ENCODE results near the gene ESX1.
A peak's percentile ranks its signal among the peaks of the same experiment; 100 is the strongest.

Gene ESX1

GRCh38 chrX:104254442-104255115, at the start of gene ESX1:
Gene ESX1, minus strand, starts transcription at chrX:104254933. Its CDS starts 84 bp downstream, at chrX:104254849.
- no peaks in the 10 kb centered on the region for H3K36me3 ChIP-seq
- H3K4me1 ChIP-seq = peaks cover 0 to 22% (median 6%) of the 10 kb centered on the region in 4 donors
- TF ChIP-seq CTCF (IDR thresholded peaks at IDR 0.05) = no peak
- no peaks in the 10 kb centered on the region for H3K9me3 ChIP-seq
- H3K4me3 ChIP-seq = peak within 1 kb of the TSS; percentile 6 to 29
- no peak within 1 kb of the TSS for H3K27ac ChIP-seq
- no peak for DNase-seq
- intact Hi-C loops (cut with DNase I; ENCODE audit: low total_unique reads) = no loop called here
- peaks cover 0 to 22% of the 10 kb centered on the region in 2 donors for H3K27me3 ChIP-seq

DNA sequence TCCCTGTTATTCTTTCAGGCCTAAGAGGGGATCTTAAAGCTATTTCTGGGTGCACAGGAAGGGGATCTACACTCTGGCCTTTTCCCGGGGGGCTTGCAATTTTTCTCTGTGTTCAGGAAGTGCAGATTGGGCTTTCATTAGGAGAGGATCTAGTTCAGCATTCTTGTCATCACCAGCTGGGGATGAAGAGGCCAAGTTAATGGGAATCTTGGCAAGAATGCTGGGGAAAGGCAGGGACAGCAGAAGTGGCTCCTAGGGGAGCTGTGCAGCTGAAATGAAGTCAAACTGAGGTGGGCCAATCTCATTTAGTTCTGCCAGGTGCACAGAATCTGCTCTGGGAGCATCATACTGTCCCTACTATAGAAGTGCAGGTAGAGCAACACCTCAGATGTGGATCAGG, 40.9 kb upstream of the ESX1 start:
- no peak overlapping the region for H3K27ac ChIP-seq
- intact Hi-C loops (cut with DNase I; ENCODE audit: low total_unique reads) = no loop called here
- H3K9me3 ChIP-seq = peaks cover 0 to 7% (median 0%) of the 10 kb centered on the region in 3 donors
- no peak for DNase-seq
- no peaks in the 10 kb centered on the region for H3K27me3 ChIP-seq
- TF ChIP-seq CTCF (IDR thresholded peaks at IDR 0.05) = no peak
- no peak overlapping the region for H3K4me3 ChIP-seq
- H3K36me3 ChIP-seq = no peaks in the 10 kb centered on the region
- no peaks in the 10 kb centered on the region for H3K4me1 ChIP-seq

GRCh38 chrX:104288961-104289360, 34.2 kb upstream of the ESX1 start:
- Histone ChIP-seq H3K9me3 (no peaks in the 10 kb centered on the region), H3K4me1 (peaks cover 0 to 11% (median 0%) of the 10 kb centered on the region in 4 donors), H3K27me3 (no peaks in the 10 kb centered on the region), H3K4me3 (no peak overlapping the region), H3K36me3 (no peaks in the 10 kb centered on the region), H3K27ac (no peak overlapping the region)
- intact Hi-C loops (cut with DNase I; ENCODE audit: low total_unique reads) = no loop called here
- TF ChIP-seq CTCF (IDR thresholded peaks at IDR 0.05) = no peak
- DNase-seq = no peak

- DNase-seq = no peak
- Histone ChIP-seq H3K4me3 (no peak overlapping the region), H3K27ac (no peak overlapping the region), H3K36me3 (no peaks in the 10 kb centered on the region), H3K27me3 (no peaks in the 10 kb centered on the region), H3K4me1 (peaks cover 0 to 11% (median 0%) of the 10 kb centered on the region in 4 donors), H3K9me3 (no peaks in the 10 kb centered on the region)
- no peak for TF ChIP-seq CTCF (IDR thresholded peaks at IDR 0.05)
- intact Hi-C loops (cut with DNase I; ENCODE audit: low total_unique reads) = no loop called here
These were observed 33.5 kb upstream of the ESX1 start for GRCh38 chrX:104288269-104288668.

DNA sequence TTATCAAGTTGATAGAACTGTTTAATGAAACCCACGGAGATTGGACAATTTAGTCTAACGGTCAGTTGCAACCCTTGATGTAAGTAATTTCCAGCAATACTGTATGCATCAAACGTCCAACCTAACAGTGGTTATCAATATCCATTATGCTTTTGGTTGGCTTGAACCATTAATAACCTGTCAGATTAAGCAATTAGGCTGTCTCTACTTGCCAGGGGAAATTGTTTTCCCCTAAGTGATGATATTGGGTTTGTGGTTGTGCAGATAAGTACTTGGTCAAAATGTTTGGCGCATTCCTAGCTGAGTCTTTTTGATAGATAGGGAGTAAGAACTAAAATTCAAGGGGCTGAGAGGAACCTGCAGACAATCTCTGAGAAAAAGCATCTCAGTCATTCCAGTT, 30.5 kb upstream of the ESX1 start:
- Histone ChIP-seq H3K4me1 (peaks cover 0 to 23% (median 0%) of the 10 kb centered on the region in 4 donors), H3K36me3 (no peaks in the 10 kb centered on the region), H3K9me3 (no peaks in the 10 kb centered on the region), H3K27ac (no peak overlapping the region), H3K27me3 (no peaks in the 10 kb centered on the region), H3K4me3 (no peak overlapping the region)
- no peak for TF ChIP-seq CTCF (IDR thresholded peaks at IDR 0.05)
- intact Hi-C loops (cut with DNase I; ENCODE audit: low total_unique reads) = no loop called here
- no peak for DNase-seq
